GM19372 (cell line): ENCODE measurements around the gene MBL2.

Source experiments
- ATAC-seq: cut with Tn5 transposase; IDR thresholded peaks from one replicate; pipeline ENCODE4 v1.9.1; 2021; ENCODE audit warnings: mild to moderate bottlenecking, low read depth, moderate library complexity; ENCODE audit not compliant: unreplicated experiment

The MBL2 gene

GRCh38 chr10:52742731-52743130 lies 29.9 kb downstream of the MBL2 start:
- ATAC-seq, result no peak

GRCh38 chr10:52741851-52742250 lies 30.7 kb downstream of the MBL2 start:
- ATAC-seq, result no peak

DNA sequence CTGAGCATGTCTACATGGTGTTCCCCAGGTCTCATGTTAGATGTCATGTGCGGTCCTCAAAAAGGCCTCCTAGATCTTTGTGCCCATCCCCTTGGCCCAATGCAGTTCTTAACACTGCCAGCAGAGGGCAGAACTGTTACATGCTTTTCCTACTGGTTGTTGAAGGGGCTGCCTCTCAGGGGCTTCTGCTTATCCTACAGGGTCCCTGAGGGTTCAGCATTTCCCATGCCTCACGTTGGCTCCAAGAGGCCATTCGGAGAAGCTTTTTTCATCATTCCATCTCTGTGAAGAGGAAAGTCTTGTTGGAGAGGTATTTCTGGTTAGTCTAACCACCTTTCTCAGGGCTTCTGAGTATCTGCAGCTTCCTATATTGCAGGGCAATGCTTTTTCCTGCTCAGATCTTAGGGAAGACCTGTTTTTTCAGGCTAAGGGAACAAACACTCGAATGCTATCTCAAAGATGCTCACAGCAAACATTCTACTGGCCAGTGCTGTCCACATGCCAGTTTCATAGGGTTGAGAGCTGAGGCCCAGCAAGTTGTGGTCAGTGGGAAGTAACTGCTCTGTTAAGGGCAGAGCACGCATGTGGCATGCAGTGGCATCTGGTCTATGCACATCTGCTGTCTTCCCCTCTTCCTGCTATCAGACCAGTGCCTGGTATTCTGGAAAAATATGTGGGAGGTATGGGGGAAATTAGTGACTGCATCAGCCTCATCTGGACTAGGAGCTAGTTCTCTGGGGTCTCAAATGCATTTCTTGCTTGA lies 31.5 kb downstream of the MBL2 start:
- peak; percentile 69 for ATAC-seq

DNA sequence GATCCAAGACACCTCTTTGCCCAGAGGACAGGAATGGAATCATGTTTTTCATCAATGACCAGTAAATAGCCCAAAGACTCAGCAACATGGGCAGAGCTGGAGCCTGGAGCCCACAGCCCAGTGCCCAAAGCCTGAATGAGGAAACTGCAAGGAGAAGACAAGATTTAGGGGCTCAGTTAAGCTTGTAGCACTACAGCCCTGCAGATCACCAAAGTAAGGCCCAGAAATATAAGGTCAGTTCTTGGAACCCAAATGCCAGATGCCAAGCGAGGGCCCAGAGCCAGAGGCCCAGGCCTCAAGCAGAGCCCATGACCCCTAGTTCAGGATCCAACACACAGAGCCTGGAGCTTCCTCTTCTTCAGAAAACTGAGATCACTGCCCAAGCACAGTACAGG lies 32.4 kb downstream of the MBL2 start:
- no peak for ATAC-seq

DNA sequence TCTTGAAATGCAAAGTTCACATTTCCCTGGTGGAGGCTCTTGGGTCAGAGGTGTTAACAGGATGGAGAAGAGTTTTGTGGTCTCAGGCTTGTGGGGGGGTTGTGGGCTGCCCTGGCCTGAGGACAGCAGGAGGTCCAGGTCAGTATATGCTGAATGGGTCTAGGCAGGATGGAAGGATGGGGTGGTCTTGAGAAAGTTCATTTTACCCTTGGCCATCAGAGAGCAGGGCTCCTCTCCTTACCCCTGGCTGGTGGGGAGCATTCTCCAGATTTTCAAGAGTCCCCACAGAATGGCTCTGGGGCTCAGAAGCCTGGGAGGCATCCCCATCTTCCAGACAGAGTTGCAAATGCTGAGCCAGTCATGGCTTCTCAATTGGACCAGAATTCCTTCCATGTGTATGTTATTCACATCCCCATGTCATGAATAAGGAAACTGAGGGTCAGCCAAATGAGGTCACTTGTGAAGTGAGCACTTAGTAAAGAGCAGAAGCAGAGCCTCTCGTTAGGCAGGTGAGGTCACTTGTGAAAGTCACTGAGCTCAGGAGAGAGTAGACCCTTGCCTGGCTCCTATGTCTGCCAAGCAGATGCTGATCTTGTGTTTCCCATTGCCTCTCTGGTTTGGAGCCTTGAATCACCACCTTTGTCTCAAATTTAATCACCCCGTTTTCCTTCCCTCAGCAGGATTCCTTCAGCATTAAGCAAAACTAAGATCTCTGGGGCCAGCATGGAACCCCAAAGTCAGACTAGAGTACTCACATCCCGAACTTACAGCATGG lies 33.0 kb downstream of the MBL2 start:
- ATAC-seq, result no peak

- no peak for ATAC-seq
Measured at GRCh38 chr10:52738951-52739350, 33.6 kb downstream of the MBL2 start.

GRCh38 chr10:52729271-52730104 lies 43.1 kb downstream of the MBL2 start:
- no peak for ATAC-seq

GRCh38 chr10:52720018-52720417 lies 52.6 kb downstream of the MBL2 start:
- no peak for ATAC-seq
